K562 (cell line): ENCODE results near the gene SCARF2. TPM values are rescaled to one million over a fixed set of nuclear protein-coding genes. Genes with fewer than 3 reads are reported as not detected.
A peak's percentile ranks its signal among the peaks of the same experiment; 100 is the strongest.

ENCODE experiments used
- FOXM1 ChIP-seq, 2 experiments: fragments of 450-650 bp in 1 of 2; sonication (generic) in 1 of 2; formaldehyde crosslinking in 1 of 2; IDR thresholded peaks; 2 replicates each; pipeline versions ENCODE4 v1.6.1 to v1.9.0; 2017 to 2022; ENCODE audit warnings: low read depth in 2 of 2, mild to moderate bottlenecking in 2 of 2, missing genetic modification reagents in 1 of 2, moderate library complexity in 1 of 2
- HEY1 ChIP-seq: fragments of 250-450 bp; sonication (Bioruptor Pico); IDR thresholded peaks from 2 replicates; pipeline ENCODE4 v1.5.0; 2020; ENCODE audit warnings: mild to moderate bottlenecking, moderate library complexity, borderline replicate concordance
- IRF2 ChIP-seq: sonication (generic); formaldehyde crosslinking; IDR thresholded peaks from 2 replicates; pipeline ENCODE4 v1.8.1; 2022; ENCODE audit warnings: mild to moderate bottlenecking, missing genetic modification reagents
- NR1H2 ChIP-seq: sonication (generic); formaldehyde crosslinking; IDR thresholded peaks from 2 replicates; pipeline ENCODE4 v1.4.0; 2020; ENCODE audit warnings: mild to moderate bottlenecking, missing genetic modification reagents
- RBM34 ChIP-seq: fragments of 200-400 bp; formaldehyde crosslinking; IDR thresholded peaks from 2 replicates; pipeline ENCODE4 v1.6.1; 2018; ENCODE audit warnings: low read length, borderline replicate concordance; ENCODE audit not compliant: insufficient read depth
- TEAD4 ChIP-seq, 2 experiments: sonication (generic) in 1 of 2; formaldehyde crosslinking in 1 of 2; IDR thresholded peaks; 2 replicates each; pipeline versions ENCODE4 v1.6.1 to v1.8.0; 2012 to 2022; ENCODE audit warnings: borderline replicate concordance in 1 of 2, inconsistent platforms in 1 of 2, low read length in 1 of 2, mild to moderate bottlenecking in 1 of 2, missing genetic modification reagents in 1 of 2
- USF1 ChIP-seq: sonication (generic); formaldehyde crosslinking; IDR thresholded peaks from 2 replicates; pipeline ENCODE4 v1.9.0; 2022; ENCODE audit warnings: mild to moderate bottlenecking, missing genetic modification reagents
- ZBTB40 ChIP-seq, 2 experiments: fragments of 450-650 bp in 1 of 2; sonication (generic) in 1 of 2; formaldehyde crosslinking in 1 of 2; IDR thresholded peaks; 2 replicates each; pipeline versions ENCODE4 v1.7.1 to v1.9.0; 2016 to 2022; ENCODE audit warnings: inconsistent platforms in 1 of 2, mild to moderate bottlenecking in 1 of 2, missing genetic modification reagents in 1 of 2
- ZNF511 ChIP-seq: sonication (generic); formaldehyde crosslinking; IDR thresholded peaks from 2 replicates; pipeline ENCODE4 v1.8.0; 2022; ENCODE audit warnings: mild to moderate bottlenecking, missing genetic modification reagents
- polyA plus RNA-seq, 8 experiments: library from polyadenylated mRNA; depleted of rRNA in 4 of 8; stranded (reverse) in 5 of 8; unstranded in 3 of 8; fragments of >200 nt; fragmentation: Nextera tagmentation in 2 of 8; fragmentation: Illumina TruSeq in 1 of 8; extraction: Ambion mirVana in 2 of 8; extraction: Trizol in 1 of 8; gene quantifications; 2 replicates each; pipeline versions ENCODE4 v1.2.1 to v1.2.3, GENCODE V29; 2011 to 2014; ENCODE audit warnings: inconsistent platforms in 1 of 8, missing spikeins in 1 of 8
- total RNA-seq, 7 experiments: library from RNA; depleted of rRNA in 6 of 7; stranded (reverse); fragments of >200 nt in 6 of 7; fragmentation: Illumina TruSeq in 2 of 7; extraction: Trizol in 2 of 7; gene quantifications; 2 replicates each; pipeline versions ENCODE4 v1.2.1 to v1.2.3, GENCODE V29; 2011 to 2021; ENCODE audit warnings: low replicate concordance in 1 of 7

Gene SCARF2
- total and polyA plus RNA-seq, 9 of the 15 experiments (the other 6 are each of a cell fraction or from before 2014, with no cell fraction given): 0.06 to 0.32 (median 0.21) TPM; not detected in 5

- TF ChIP-seq ZBTB40 (IDR thresholded peaks at IDR 0.05) (no peak), ZBTB40 (CRISPR knock-in tag; IDR thresholded peaks at IDR 0.05) (0 out of 2 replicates have a peak, but pooled peaks have one; percentile 4), ZNF511 (peak; percentile 47; the same call in 1 of the 2 replicates), FOXM1 (IDR thresholded peaks at IDR 0.05; ENCODE audit: low read depth) (no peak), FOXM1 (CRISPR knock-in tag; IDR thresholded peaks at IDR 0.05; ENCODE audit: low read depth) (peak; percentile 41; the same call in 1 of the 2 replicates), RBM34 (no peak), USF1 (CRISPR knock-in tag) (0 out of 2 replicates have a peak, but pooled peaks have one; percentile 66), HEY1 (no peak), TEAD4 (IDR thresholded peaks at IDR 0.05; ENCODE audit: low read length) (no peak), TEAD4 (CRISPR knock-in tag; IDR thresholded peaks at IDR 0.05; ENCODE audit: borderline replicate concordance) (peak; percentile 77; the same call in 1 of the 2 replicates), NR1H2 (CRISPR knock-in tag) (0 out of 2 replicates have a peak, but pooled peaks have one; percentile 77), IRF2 (CRISPR knock-in tag) (peak; percentile 51; the same call in 1 of the 2 replicates)
Observed at GRCh38 chr22:20439928-20440575, 2.4 kb upstream of the SCARF2 start (continued).
